IMR-90 (cell line): ENCODE measurements around the gene GCNT2. TPM values are rescaled to one million over a fixed set of nuclear protein-coding genes. Genes with fewer than 3 reads are reported as not detected.

Source experiments
- ATAC-seq: fragments of 200-7000 bp; cut with Tn5 transposase; 2 replicates; pipeline ENCODE4 v1.9.1; 2020; ENCODE audit warnings: low read depth, mild to moderate bottlenecking, moderate library complexity
- BruUV-seq: library from RNA; stranded (reverse); fragments of 400-500 nt; replicated peaks from 2 replicates; lab custom pipeline; 2021; lab: Mats Ljungman, UMichigan
- CTCF ChIA-PET: fragments of 300-600 bp; formaldehyde crosslinking; extraction: SDS; loops from one replicate; lab custom pipeline; 2021; ENCODE audit warnings: antibody characterized with exemption; lab: Yijun Ruan, JAX
- POLR2A ChIA-PET: fragments of 300-600 bp; sonication (Branson Sonifier 250); formaldehyde crosslinking; loops from one replicate; lab custom pipeline; 2022; ENCODE audit warnings: antibody characterized with exemption; ENCODE audit not compliant: unreplicated experiment; lab: Charles Lee
- DNase-seq: peaks from one replicate; pipeline ENCODE4 v3.0.0; 2013
- H2AFZ ChIP-seq: replicated peaks from 2 replicates; pipeline ENCODE3; 2013; ENCODE audit warnings: low read length, mild to moderate bottlenecking; ENCODE audit not compliant: poor library complexity
- H2AK5ac ChIP-seq: 2 replicates; pipeline ENCODE4 v1.6.1; 2013; ENCODE audit warnings: low read depth, low read length, inconsistent platforms
- H2AK9ac ChIP-seq: replicated peaks from 2 replicates; pipeline ENCODE3; 2013; ENCODE audit warnings: mild to moderate bottlenecking, low read depth, low read length, moderate library complexity; ENCODE audit not compliant: poor library complexity
- H2BK120ac ChIP-seq: 2 replicates; pipeline ENCODE4 v1.6.1; 2013; ENCODE audit warnings: low read depth, low read length, inconsistent platforms
- H2BK15ac ChIP-seq: 3 replicates; pipeline ENCODE4 v1.6.1; 2013; ENCODE audit warnings: low read depth, low read length, inconsistent platforms
- H2BK20ac ChIP-seq: 2 replicates; pipeline ENCODE4 v1.6.1; 2013; ENCODE audit warnings: low read depth, mild to moderate bottlenecking, inconsistent platforms, low read length, moderate library complexity
- H2BK5ac ChIP-seq: 2 replicates; pipeline ENCODE4 v1.6.1; 2013; ENCODE audit warnings: mild to moderate bottlenecking, low read depth, low read length, inconsistent platforms; ENCODE audit not compliant: poor library complexity, severe bottlenecking
- H3K14ac ChIP-seq: replicated peaks from 2 replicates; pipeline ENCODE4 v1.6.1; 2013; ENCODE audit warnings: low read depth, low read length, inconsistent platforms
- H3K18ac ChIP-seq: 2 replicates; pipeline ENCODE4 v1.6.1; 2013; ENCODE audit warnings: low read depth, low read length, control low read depth
- H3K23ac ChIP-seq: 2 replicates; pipeline ENCODE4 v1.6.1; 2013; ENCODE audit warnings: low read depth, low read length, inconsistent platforms
- H3K27ac ChIP-seq: 2 replicates; pipeline ENCODE4 v1.5.1; 2013; ENCODE audit warnings: mild to moderate bottlenecking, control low read depth, low read length; ENCODE audit not compliant: insufficient read depth
- H3K27me3 ChIP-seq: 2 replicates; pipeline ENCODE4 v1.6.1; 2013; ENCODE audit warnings: low read length; ENCODE audit not compliant: control insufficient read depth, insufficient read depth
- H3K36me3 ChIP-seq: 2 replicates; pipeline ENCODE4 v1.6.1; 2013; ENCODE audit warnings: low read length, mixed read lengths; ENCODE audit not compliant: control insufficient read depth, insufficient read depth
- H3K4ac ChIP-seq: 2 replicates; pipeline ENCODE4 v1.6.1; 2013; ENCODE audit warnings: low read depth, low read length, inconsistent platforms
- H3K4me1 ChIP-seq: 2 replicates; pipeline ENCODE4 v1.6.1; 2013; ENCODE audit warnings: low read length, mixed read lengths; ENCODE audit not compliant: control insufficient read depth, insufficient read depth
- H3K4me2 ChIP-seq: 2 replicates; pipeline ENCODE4 v1.6.1; 2013; ENCODE audit warnings: low read depth, mild to moderate bottlenecking, control low read depth, low read length, moderate library complexity
- H3K4me3 ChIP-seq: 2 replicates; pipeline ENCODE4 v1.5.1; 2013; ENCODE audit warnings: low read depth, mild to moderate bottlenecking, control low read depth, low read length, moderate library complexity; ENCODE audit not compliant: insufficient read depth
- H3K56ac ChIP-seq: 2 replicates; pipeline ENCODE4 v1.6.1; 2013; ENCODE audit warnings: low read length, inconsistent platforms; ENCODE audit not compliant: insufficient read depth; ENCODE audit errors: extremely low read depth
- H3K79me1 ChIP-seq, 2 experiments: 2 replicates each; pipeline ENCODE4 v1.6.1; 2013; ENCODE audit warnings: low read length in 2 of 2, inconsistent platforms in 1 of 2, low read depth in 1 of 2
- H3K9ac ChIP-seq: 2 replicates; pipeline ENCODE4 v1.6.1; 2013; ENCODE audit warnings: low read depth, low read length, control low read depth
- H3K9me1 ChIP-seq: 2 replicates; pipeline ENCODE4 v1.6.1; 2013; ENCODE audit warnings: low read length, inconsistent platforms; ENCODE audit not compliant: insufficient read depth
- H3K9me3 ChIP-seq: 2 replicates; pipeline ENCODE4 v1.6.1; 2013; ENCODE audit warnings: low read length; ENCODE audit not compliant: control insufficient read depth, insufficient read depth
- H4K20me1 ChIP-seq: 2 replicates; pipeline ENCODE4 v1.6.1; 2013; ENCODE audit warnings: low read length, inconsistent platforms; ENCODE audit not compliant: insufficient read depth
- H4K5ac ChIP-seq: 2 replicates; pipeline ENCODE4 v1.6.1; 2013; ENCODE audit warnings: mild to moderate bottlenecking, low read depth, low read length, control low read depth
- H4K8ac ChIP-seq, 2 experiments: 2 replicates each; pipeline ENCODE4 v1.6.1; 2013; ENCODE audit warnings: low read depth in 2 of 2, low read length in 2 of 2, control low read depth in 1 of 2, inconsistent platforms in 1 of 2
- H4K91ac ChIP-seq: 2 replicates; pipeline ENCODE4 v1.6.1; 2013; ENCODE audit warnings: low read depth, low read length, inconsistent platforms; ENCODE audit not compliant: insufficient read depth
- BHLHE40 ChIP-seq: fragments of 150-350 bp; IDR thresholded peaks from 2 replicates; pipeline ENCODE4 v1.6.1; 2016; ENCODE audit warnings: mild to moderate bottlenecking, low read depth, low read length
- CEBPB ChIP-seq: IDR thresholded peaks from 2 replicates; pipeline ENCODE4 v1.6.1; 2012; ENCODE audit warnings: low read depth, low read length, improper control_type of control experiment
- CHD1 ChIP-seq: IDR thresholded peaks from 2 replicates; pipeline ENCODE4 v1.6.1; 2012; ENCODE audit warnings: low read depth, low read length, improper control_type of control experiment
- CTCF ChIP-seq: conservative IDR thresholded peaks from 2 replicates; pipeline ENCODE4 v1.5.1; 2012; ENCODE audit warnings: mild to moderate bottlenecking, low read depth, low read length, improper control_type of control experiment
- FOS ChIP-seq: fragments of 150-350 bp; IDR thresholded peaks from 2 replicates; pipeline ENCODE4 v1.6.1; 2016; ENCODE audit warnings: low read depth, low read length
- MAFK ChIP-seq: IDR thresholded peaks from 2 replicates; pipeline ENCODE4 v1.6.1; 2012; ENCODE audit warnings: low read depth, low read length, improper control_type of control experiment
- MAZ ChIP-seq: IDR thresholded peaks from 2 replicates; pipeline ENCODE4 v1.6.1; 2012; ENCODE audit warnings: low read depth, mild to moderate bottlenecking, low read length, improper control_type of control experiment, moderate library complexity, borderline replicate concordance
- MXI1 ChIP-seq: IDR thresholded peaks from 2 replicates; pipeline ENCODE4 v1.6.1; 2012; ENCODE audit warnings: low read depth, mild to moderate bottlenecking, low read length, moderate library complexity, borderline replicate concordance
- NFE2L2 ChIP-seq: fragments of 150-350 bp; IDR thresholded peaks from 2 replicates; pipeline ENCODE4 v1.6.1; 2016; ENCODE audit warnings: low read depth, mild to moderate bottlenecking, low read length
- POLR2A ChIP-seq: IDR thresholded peaks from 2 replicates; pipeline ENCODE4 v1.6.1; 2012; ENCODE audit warnings: mild to moderate bottlenecking, low read depth, low read length
- RAD21 ChIP-seq: IDR thresholded peaks from 2 replicates; pipeline ENCODE4 v1.6.1; 2012; ENCODE audit warnings: low read length, improper control_type of control experiment
- RCOR1 ChIP-seq: IDR thresholded peaks from 2 replicates; pipeline ENCODE4 v1.6.1; 2012; ENCODE audit warnings: mild to moderate bottlenecking, low read length, improper control_type of control experiment; ENCODE audit not compliant: insufficient replicate concordance
- RFX5 ChIP-seq: IDR thresholded peaks from 2 replicates; pipeline ENCODE4 v1.8.0; 2012; ENCODE audit warnings: low read depth, mild to moderate bottlenecking, low read length, moderate library complexity
- SMC3 ChIP-seq: fragments of 150-350 bp; IDR thresholded peaks from 2 replicates; pipeline ENCODE4 v1.6.1; 2016; ENCODE audit warnings: low read depth, mild to moderate bottlenecking, antibody characterized with exemption, low read length, moderate library complexity
- USF2 ChIP-seq: fragments of 150-350 bp; IDR thresholded peaks from 2 replicates; pipeline ENCODE4 v1.6.1; 2017; ENCODE audit warnings: mild to moderate bottlenecking, antibody characterized with exemption, low read length, low read depth
- WGBS, 2 experiments: methylation state at CpG; one replicate each; pipeline versions ENCODE4 v1.1.5 to v1.1.7; 2013; ENCODE audit warnings: missing lambda C conversion rate in 2 of 2; ENCODE audit not compliant: insufficient read length in 1 of 2; ENCODE audit errors: extremely low coverage in 2 of 2; 5-methylcytosine and 5-hydroxymethylcytosine counted together
- dilution Hi-C: fragments of 300-500 bp; cut with HindIII; formaldehyde crosslinking; loops from one replicate; pipeline ENCODE4 v1.14.3; 2018; ENCODE audit warnings: low sequenced_read_pairs; ENCODE audit not compliant: unreplicated experiment
- in situ Hi-C: fragments of 300-500 bp; cut with MboI; formaldehyde crosslinking; loops from 3 replicates; pipeline ENCODE4 v1.14.3; 2019; ENCODE audit warnings: low sequenced_read_pairs, inconsistent platforms, mixed read lengths
- intact Hi-C: fragments of 100-400 bp; cut with micrococcal nuclease; formaldehyde crosslinking; loops from 2 replicates; pipeline ENCODE4 v1.10.0; 2022
- polyA plus RNA-seq, 3 experiments: library from polyadenylated mRNA; depleted of rRNA; stranded (reverse); fragments of >200 nt; gene quantifications; 2 replicates each; pipeline ENCODE4 v1.2.3, GENCODE V29; 2012; ENCODE audit warnings: low replicate concordance in 1 of 3
- total RNA-seq: library from RNA; depleted of rRNA; stranded (reverse); fragments of >200 nt; gene quantifications from 2 replicates; pipeline ENCODE4 v1.2.3, GENCODE V29; 2012
- TF ChIP-seq, protein P1 (sequence below): fragments of 150-350 bp; IDR thresholded peaks from 2 replicates; pipeline ENCODE4 v1.6.1; 2016; ENCODE audit warnings: low read depth, mild to moderate bottlenecking, low read length, moderate library complexity, borderline replicate concordance

The GCNT2 gene
- total and polyA plus RNA-seq, 2 of the 4 experiments (the other 2 are of a cell fraction) = 0.34 to 0.90 TPM

DNA sequence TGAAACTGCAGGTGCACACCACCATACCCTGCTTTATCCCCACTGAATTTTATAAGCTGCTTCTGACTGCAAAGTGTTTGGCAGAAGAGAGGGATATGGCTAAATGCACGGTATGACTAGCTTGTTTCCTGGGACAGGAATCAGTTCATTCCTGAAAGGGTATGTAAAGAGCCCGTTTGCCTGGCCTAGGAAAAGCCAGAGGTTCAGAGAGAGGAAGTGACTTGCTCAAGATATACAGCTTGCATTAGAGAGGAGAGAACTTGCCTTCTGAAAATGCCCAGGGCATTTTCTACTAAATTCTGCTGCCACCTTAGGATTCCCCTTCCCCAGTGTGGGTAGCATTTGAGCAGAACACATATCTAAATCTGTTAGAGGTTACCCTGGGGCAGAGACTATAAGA is 683 bp upstream of the GCNT2 start:
- Histone ChIP-seq H3K27me3 (no peaks in the 10 kb centered on the region), H3K27ac (no peak overlapping the region), H3K14ac (no peak overlapping the region), H2BK5ac (no peak overlapping the region), H2BK120ac (no peak overlapping the region), H4K20me1 (no peaks in the 10 kb centered on the region), H4K5ac (no peak overlapping the region), H3K9me1 (no peaks in the 10 kb centered on the region), H2AK9ac (no peak overlapping the region), H4K91ac (no peak overlapping the region), H3K4ac (no peak overlapping the region), H2AK5ac (no peak overlapping the region), H3K79me1 (no peaks in the 10 kb centered on the region), H3K4me1 (no peaks in the 10 kb centered on the region), H4K8ac (no peak overlapping the region), H3K4me3 (no peak overlapping the region), H3K9me3 (no peaks in the 10 kb centered on the region), H3K56ac (no peak overlapping the region), H3K23ac (no peak overlapping the region), H2BK20ac (no peak overlapping the region), H2AFZ (no peak overlapping the region), H3K9ac (no peak overlapping the region), H3K36me3 (no peaks in the 10 kb centered on the region), H3K4me2 (no peak overlapping the region), H2BK15ac (no peak overlapping the region), H3K18ac (no peak overlapping the region)
- no peak for TF ChIP-seq RCOR1
- no peak for TF ChIP-seq CTCF
- TF ChIP-seq CEBPB = no peak
- no peak for TF ChIP-seq MXI1
- TF ChIP-seq, protein P1, sequence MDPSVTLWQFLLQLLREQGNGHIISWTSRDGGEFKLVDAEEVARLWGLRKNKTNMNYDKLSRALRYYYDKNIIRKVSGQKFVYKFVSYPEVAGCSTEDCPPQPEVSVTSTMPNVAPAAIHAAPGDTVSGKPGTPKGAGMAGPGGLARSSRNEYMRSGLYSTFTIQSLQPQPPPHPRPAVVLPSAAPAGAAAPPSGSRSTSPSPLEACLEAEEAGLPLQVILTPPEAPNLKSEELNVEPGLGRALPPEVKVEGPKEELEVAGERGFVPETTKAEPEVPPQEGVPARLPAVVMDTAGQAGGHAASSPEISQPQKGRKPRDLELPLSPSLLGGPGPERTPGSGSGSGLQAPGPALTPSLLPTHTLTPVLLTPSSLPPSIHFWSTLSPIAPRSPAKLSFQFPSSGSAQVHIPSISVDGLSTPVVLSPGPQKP = no peak
- no peak for TF ChIP-seq MAFK
- no peak for TF ChIP-seq NFE2L2
- no peak for TF ChIP-seq BHLHE40
- TF ChIP-seq RFX5 = no peak
- TF ChIP-seq FOS = no peak
- no peak for TF ChIP-seq RAD21
- no peak for TF ChIP-seq USF2
- TF ChIP-seq MAZ = no peak
- TF ChIP-seq POLR2A = no peak
- TF ChIP-seq CHD1 = no peak
- no peak for TF ChIP-seq SMC3
- DNase-seq = peak; percentile 16
- no TSS peak for BruUV-seq
- intact Hi-C loops (no loop called here), in situ Hi-C loops (no loop called here), dilution Hi-C loops (no loop called here)
- 63% methylated on average over 1 of the region's 2 CpGs; no CpG with 5 or more reads in 1 of the 2 experiments for WGBS, 2 experiments
- ChIA-PET POLR2A (no interaction called here), CTCF (interaction anchor here (0.5 kb wide), 1 partner anchor 109 kb away, joined by 4 read pairs; no protein-coding TSS in a partner anchor)
- ATAC-seq = no peak
